Ishikawa (cell line): Measurements from ENCODE around the gene TENT4A.

ENCODE experiments used
- CEBPB ChIP-seq: IDR thresholded peaks from 2 replicates; pipeline ENCODE4 v1.6.1; 2012
- CREB1 ChIP-seq: IDR thresholded peaks from 2 replicates; pipeline ENCODE4 v1.6.1; 2012; ENCODE audit warnings: low read depth
- EGR1 ChIP-seq: IDR thresholded peaks from 2 replicates; pipeline ENCODE4 v1.6.1; 2012
- EP300 ChIP-seq: IDR thresholded peaks from 2 replicates; pipeline ENCODE4 v1.6.1; 2012; ENCODE audit warnings: borderline replicate concordance
- FOXM1 ChIP-seq: IDR thresholded peaks from 2 replicates; pipeline ENCODE4 v1.6.1; 2012; ENCODE audit warnings: low read depth, borderline replicate concordance
- NFIC ChIP-seq: IDR thresholded peaks from 2 replicates; pipeline ENCODE4 v1.6.1; 2012
- RAD21 ChIP-seq: IDR thresholded peaks from 2 replicates; pipeline ENCODE4 v1.6.1; 2012; ENCODE audit warnings: low read depth
- TAF1 ChIP-seq: IDR thresholded peaks from 2 replicates; pipeline ENCODE4 v1.6.1; 2012; ENCODE audit warnings: low read depth, mild to moderate bottlenecking
- TCF12 ChIP-seq: IDR thresholded peaks from 2 replicates; pipeline ENCODE4 v1.6.1; 2012; ENCODE audit warnings: low read depth
- TEAD4 ChIP-seq: IDR thresholded peaks from 2 replicates; pipeline ENCODE4 v1.6.1; 2012
- YY1 ChIP-seq: IDR thresholded peaks from 2 replicates; pipeline ENCODE4 v1.6.1; 2012; ENCODE audit warnings: low read depth
- ZBTB7A ChIP-seq: IDR thresholded peaks from 2 replicates; pipeline ENCODE4 v1.6.1; 2012; ENCODE audit warnings: low read depth
- TF ChIP-seq, protein P1 (sequence below): IDR thresholded peaks from 2 replicates; pipeline ENCODE4 v1.6.1; 2012; ENCODE audit warnings: low read depth, mild to moderate bottlenecking
- TF ChIP-seq, protein P2 (sequence below): IDR thresholded peaks from 2 replicates; pipeline ENCODE4 v1.6.1; 2012
- TF ChIP-seq, protein P3 (sequence below): IDR thresholded peaks from 2 replicates; pipeline ENCODE4 v1.6.1; 2012

TENT4A gene

DNA sequence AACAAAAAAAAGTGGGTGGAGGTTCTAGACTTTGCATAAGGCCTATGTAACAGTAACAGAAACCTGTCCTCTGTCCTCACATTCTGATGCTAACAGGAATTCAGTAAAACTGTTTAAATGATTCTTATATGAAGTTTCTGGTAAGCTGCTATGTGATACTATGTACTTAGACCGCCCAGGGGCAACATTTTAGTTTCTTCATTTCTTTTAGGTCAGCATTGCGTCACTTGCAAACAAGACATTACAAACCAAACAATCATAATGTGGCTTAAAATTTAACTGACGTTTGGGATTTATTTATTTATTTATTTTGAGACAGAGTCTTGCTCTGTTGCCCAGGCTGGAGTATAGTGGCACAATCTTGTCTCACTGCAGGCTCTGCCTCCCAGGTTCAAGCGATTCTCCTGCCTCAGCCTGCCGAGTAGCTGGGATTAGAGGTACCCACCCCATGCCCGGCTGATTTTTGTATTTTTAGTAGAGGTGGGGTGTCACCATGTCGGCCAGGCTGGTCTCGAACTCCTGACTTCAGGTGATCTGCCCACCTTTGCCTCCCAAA, 44.3 kb downstream of the TENT4A start:
- TF ChIP-seq ZBTB7A (no peak), CEBPB (no peak), RAD21 (no peak), YY1 (no peak), EGR1 (no peak), EP300 (no peak), CREB1 (no peak), TAF1 (no peak), NFIC (no peak), FOXM1 (no peak), TCF12 (no peak), TEAD4 (no peak)
- TF ChIP-seq, protein P1, sequence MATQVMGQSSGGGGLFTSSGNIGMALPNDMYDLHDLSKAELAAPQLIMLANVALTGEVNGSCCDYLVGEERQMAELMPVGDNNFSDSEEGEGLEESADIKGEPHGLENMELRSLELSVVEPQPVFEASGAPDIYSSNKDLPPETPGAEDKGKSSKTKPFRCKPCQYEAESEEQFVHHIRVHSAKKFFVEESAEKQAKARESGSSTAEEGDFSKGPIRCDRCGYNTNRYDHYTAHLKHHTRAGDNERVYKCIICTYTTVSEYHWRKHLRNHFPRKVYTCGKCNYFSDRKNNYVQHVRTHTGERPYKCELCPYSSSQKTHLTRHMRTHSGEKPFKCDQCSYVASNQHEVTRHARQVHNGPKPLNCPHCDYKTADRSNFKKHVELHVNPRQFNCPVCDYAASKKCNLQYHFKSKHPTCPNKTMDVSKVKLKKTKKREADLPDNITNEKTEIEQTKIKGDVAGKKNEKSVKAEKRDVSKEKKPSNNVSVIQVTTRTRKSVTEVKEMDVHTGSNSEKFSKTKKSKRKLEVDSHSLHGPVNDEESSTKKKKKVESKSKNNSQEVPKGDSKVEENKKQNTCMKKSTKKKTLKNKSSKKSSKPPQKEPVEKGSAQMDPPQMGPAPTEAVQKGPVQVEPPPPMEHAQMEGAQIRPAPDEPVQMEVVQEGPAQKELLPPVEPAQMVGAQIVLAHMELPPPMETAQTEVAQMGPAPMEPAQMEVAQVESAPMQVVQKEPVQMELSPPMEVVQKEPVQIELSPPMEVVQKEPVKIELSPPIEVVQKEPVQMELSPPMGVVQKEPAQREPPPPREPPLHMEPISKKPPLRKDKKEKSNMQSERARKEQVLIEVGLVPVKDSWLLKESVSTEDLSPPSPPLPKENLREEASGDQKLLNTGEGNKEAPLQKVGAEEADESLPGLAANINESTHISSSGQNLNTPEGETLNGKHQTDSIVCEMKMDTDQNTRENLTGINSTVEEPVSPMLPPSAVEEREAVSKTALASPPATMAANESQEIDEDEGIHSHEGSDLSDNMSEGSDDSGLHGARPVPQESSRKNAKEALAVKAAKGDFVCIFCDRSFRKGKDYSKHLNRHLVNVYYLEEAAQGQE: no peak
- TF ChIP-seq, protein P2, sequence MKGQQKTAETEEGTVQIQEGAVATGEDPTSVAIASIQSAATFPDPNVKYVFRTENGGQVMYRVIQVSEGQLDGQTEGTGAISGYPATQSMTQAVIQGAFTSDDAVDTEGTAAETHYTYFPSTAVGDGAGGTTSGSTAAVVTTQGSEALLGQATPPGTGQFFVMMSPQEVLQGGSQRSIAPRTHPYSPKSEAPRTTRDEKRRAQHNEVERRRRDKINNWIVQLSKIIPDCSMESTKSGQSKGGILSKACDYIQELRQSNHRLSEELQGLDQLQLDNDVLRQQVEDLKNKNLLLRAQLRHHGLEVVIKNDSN: no peak
- TF ChIP-seq, protein P3, sequence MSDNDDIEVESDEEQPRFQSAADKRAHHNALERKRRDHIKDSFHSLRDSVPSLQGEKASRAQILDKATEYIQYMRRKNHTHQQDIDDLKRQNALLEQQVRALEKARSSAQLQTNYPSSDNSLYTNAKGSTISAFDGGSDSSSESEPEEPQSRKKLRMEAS: no peak

DNA sequence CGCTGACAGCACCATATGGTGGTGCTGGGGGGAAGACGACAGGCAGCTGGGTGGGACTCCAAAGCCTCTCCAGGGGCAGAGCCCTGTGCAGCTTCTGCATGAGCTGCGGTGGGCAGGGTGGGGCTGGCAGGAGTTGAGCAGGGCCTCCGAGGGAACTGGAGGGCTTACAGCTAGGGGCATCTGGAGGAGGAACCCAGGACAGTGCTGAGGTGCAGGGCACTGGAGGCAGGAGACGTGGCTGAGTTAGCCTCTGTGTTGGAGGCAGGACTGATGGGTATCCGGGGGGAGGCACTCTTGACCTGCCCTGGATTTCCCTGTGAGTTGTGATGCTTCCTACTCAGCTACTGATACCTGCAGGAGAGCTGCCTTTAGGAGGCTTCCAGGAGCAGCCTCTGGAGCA, 45.0 kb downstream of the TENT4A start:
- no peak for TF ChIP-seq RAD21
- TF ChIP-seq EGR1: no peak
- TF ChIP-seq, protein P1: no peak
- TF ChIP-seq, protein P3: no peak
- TF ChIP-seq FOXM1: no peak
- TF ChIP-seq ZBTB7A: no peak
- TF ChIP-seq YY1: no peak
- TF ChIP-seq, protein P2: no peak
- no peak for TF ChIP-seq CEBPB
- no peak for TF ChIP-seq TAF1
- TF ChIP-seq NFIC: no peak
- no peak for TF ChIP-seq TEAD4
- no peak for TF ChIP-seq EP300
- no peak for TF ChIP-seq TCF12
- no peak for TF ChIP-seq CREB1

DNA sequence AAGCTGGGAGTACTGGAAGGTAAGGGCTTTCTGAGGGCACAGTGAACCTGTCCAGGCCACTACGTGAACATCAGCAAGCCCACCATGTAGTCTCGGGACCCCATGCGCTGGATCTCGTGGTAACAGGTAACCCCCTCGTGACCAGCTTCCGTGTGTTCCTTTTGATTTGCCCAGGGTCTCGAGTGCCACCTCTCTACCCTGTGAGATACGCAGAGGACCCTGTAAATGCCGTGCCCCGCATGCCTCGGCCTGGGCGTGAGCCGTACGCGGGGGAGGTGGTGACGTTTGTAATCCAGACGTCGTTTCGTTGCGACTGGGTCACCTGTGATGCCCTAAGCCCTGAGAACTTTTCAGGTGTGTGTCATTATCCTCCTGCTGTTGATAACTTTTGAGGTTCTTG, 45.5 kb downstream of the TENT4A start:
- TF ChIP-seq CREB1: no peak
- TF ChIP-seq FOXM1: no peak
- no peak for TF ChIP-seq RAD21
- no peak for TF ChIP-seq EGR1
- TF ChIP-seq TAF1: no peak
- TF ChIP-seq YY1: no peak
- TF ChIP-seq CEBPB: no peak
- TF ChIP-seq, protein P3: no peak
- TF ChIP-seq, protein P2: no peak
- no peak for TF ChIP-seq TEAD4
- no peak for TF ChIP-seq EP300
- TF ChIP-seq ZBTB7A: no peak
- no peak for TF ChIP-seq NFIC

DNA sequence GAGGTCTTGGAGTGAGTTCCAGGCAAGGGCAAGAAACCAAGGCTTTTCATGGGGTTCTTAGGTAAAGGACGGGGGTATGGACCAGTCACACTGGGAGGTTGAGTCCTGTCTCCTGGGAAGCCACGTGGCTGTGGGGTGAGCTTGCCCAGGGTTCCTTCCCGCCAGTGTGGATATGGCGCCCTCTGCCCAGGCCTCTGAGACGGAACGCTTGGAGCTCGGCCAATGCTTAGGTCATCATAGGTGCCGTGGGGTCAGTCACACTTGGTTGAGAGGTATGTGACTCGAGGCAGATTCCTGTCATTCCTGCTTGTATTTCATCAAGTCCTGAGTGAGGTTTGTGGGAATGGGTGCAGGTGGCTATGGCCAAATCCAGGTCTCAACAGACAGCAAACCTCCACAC, 46.2 kb downstream of the TENT4A start:
- TF ChIP-seq, protein P3: peak; percentile 94
- TF ChIP-seq NFIC (peak; percentile 92), EP300 (peak; percentile 54; the same call in 1 of the 2 replicates), TCF12 (peak; percentile 50; the same call in 1 of the 2 replicates), TEAD4 (peak; percentile 96), RAD21 (peak; percentile 43), YY1 (no peak), CEBPB (0 out of 2 replicates have a peak, but pooled peaks have one; percentile 17), EGR1 (no peak)

DNA sequence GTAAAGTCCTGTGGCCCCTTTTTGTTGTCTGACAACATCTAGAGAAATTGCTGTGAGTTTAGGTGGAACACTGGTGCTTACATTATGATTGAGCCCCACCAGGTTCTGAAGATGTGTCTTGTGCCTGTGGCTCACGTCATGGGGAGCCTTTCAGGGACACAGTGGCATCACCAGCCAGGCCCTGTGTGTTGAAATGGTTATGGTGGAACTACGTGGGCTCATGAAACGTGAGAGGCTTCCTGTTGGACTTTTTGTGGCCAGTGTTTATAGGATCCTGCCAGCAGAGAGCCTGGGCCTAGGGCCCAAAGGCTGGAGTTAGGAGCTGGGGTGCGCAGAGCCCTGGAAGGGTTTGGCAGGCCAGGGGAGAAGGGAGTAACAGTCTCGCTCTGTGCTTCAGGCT, 46.8 kb downstream of the TENT4A start:
- no peak for TF ChIP-seq ZBTB7A
